CD14-positive monocyte (primary cell): ENCODE results near the gene IRAK3. TPM values are rescaled to one million over a fixed set of nuclear protein-coding genes. Genes with fewer than 3 reads are reported as not detected.

Experiments used
- DNase-seq, 3 donors: peaks; one replicate each; pipeline ENCODE4 v3.0.0-alpha.2; 2011 to 2022
- H2AFZ ChIP-seq: 2 replicates; pipeline ENCODE4 v1.6.0; 2012; ENCODE audit warnings: mild to moderate bottlenecking, low read depth, low read length, inconsistent platforms; ENCODE audit not compliant: insufficient read depth, poor library complexity, severe bottlenecking
- H3K27ac ChIP-seq, 2 donors: 1 replicate in 1 of 2; 2 replicates in 1 of 2; pipeline ENCODE4 v1.5.1; 2012 to 2013; ENCODE audit warnings: low read length in 2 of 2, control low read depth in 1 of 2, inconsistent platforms in 1 of 2, low read depth in 1 of 2, mild to moderate bottlenecking in 1 of 2
- H3K27me3 ChIP-seq, 2 donors: one replicate each; pipeline versions ENCODE4 v1.6.0 to v1.6.1; 2011 to 2013; ENCODE audit warnings: low read length in 2 of 2; ENCODE audit not compliant: control insufficient read depth in 2 of 2, insufficient read depth in 2 of 2
- H3K36me3 ChIP-seq, 2 donors: replicated peaks in 1 of 2; 1 replicate in 1 of 2; 2 replicates in 1 of 2; pipeline versions ENCODE4 v1.5.1 to v1.6.1; 2012 to 2013; ENCODE audit warnings: low read length in 2 of 2, control low read depth in 1 of 2, inconsistent platforms in 1 of 2, mild to moderate bottlenecking in 1 of 2; ENCODE audit not compliant: insufficient read depth in 2 of 2, control insufficient read depth in 1 of 2
- H3K4me1 ChIP-seq, 2 donors: 1 replicate in 1 of 2; 2 replicates in 1 of 2; pipeline versions ENCODE4 v1.5.1 to v1.6.1; 2012 to 2013; ENCODE audit warnings: low read length in 2 of 2, control low read depth in 1 of 2, inconsistent platforms in 1 of 2, mild to moderate bottlenecking in 1 of 2, moderate library complexity in 1 of 2; ENCODE audit not compliant: insufficient read depth in 2 of 2, control insufficient read depth in 1 of 2
- H3K4me2 ChIP-seq: replicated peaks from 2 replicates; pipeline ENCODE3; 2012; ENCODE audit warnings: low read length, moderate library complexity, mild to moderate bottlenecking; ENCODE audit not compliant: poor library complexity, severe bottlenecking; ENCODE audit errors: extremely low read depth
- H3K4me3 ChIP-seq, 3 experiments: fragments of 200-600 bp in 1 of 3; sonication (generic) in 1 of 3; replicated peaks in 1 of 3; 1 replicate in 2 of 3; 2 replicates in 1 of 3; pipeline ENCODE4 v1.5.1; 2011 to 2013; ENCODE audit warnings: low read length in 3 of 3, mild to moderate bottlenecking in 3 of 3, control low read depth in 2 of 3, low read depth in 2 of 3, inconsistent platforms in 1 of 3, moderate library complexity in 1 of 3
- H3K79me2 ChIP-seq: 2 replicates; pipeline ENCODE4 v1.6.0; 2012; ENCODE audit warnings: mild to moderate bottlenecking, control low read depth, inconsistent platforms, low read length, moderate library complexity; ENCODE audit not compliant: insufficient read depth
- H3K9ac ChIP-seq: 2 replicates; pipeline ENCODE4 v1.6.0; 2017; ENCODE audit warnings: low read length, mild to moderate bottlenecking; ENCODE audit not compliant: insufficient read depth, poor library complexity, severe bottlenecking
- H3K9me3 ChIP-seq, 2 donors: replicated peaks in 1 of 2; 1 replicate in 1 of 2; 2 replicates in 1 of 2; pipeline versions ENCODE4 v1.5.1 to v1.6.1; 2012 to 2013; ENCODE audit warnings: low read length in 2 of 2, control low read depth in 1 of 2; ENCODE audit not compliant: control insufficient read depth in 1 of 2, insufficient read depth in 1 of 2
- H4K20me1 ChIP-seq: 2 replicates; pipeline ENCODE4 v1.6.0; 2012; ENCODE audit warnings: mild to moderate bottlenecking, low read length, control low read depth, moderate library complexity; ENCODE audit not compliant: insufficient read depth
- H3K27ac Mint-ChIP-seq, 7 donors: one replicate each; pipeline ENCODE4 v1.8.0; 2020; ENCODE audit warnings: mild to moderate bottlenecking in 7 of 7, mixed read lengths in 7 of 7, moderate library complexity in 6 of 7, inconsistent platforms in 2 of 7
- H3K27me3 Mint-ChIP-seq, 3 donors: one replicate each; pipeline ENCODE4 v1.8.0; 2021 to 2022; ENCODE audit warnings: low read depth in 3 of 3, mild to moderate bottlenecking in 3 of 3, mixed read lengths in 3 of 3, moderate library complexity in 3 of 3, inconsistent platforms in 1 of 3
- H3K36me3 Mint-ChIP-seq, 2 donors: one replicate each; pipeline ENCODE4 v1.8.0; 2020; ENCODE audit warnings: mixed read lengths in 2 of 2, inconsistent platforms in 1 of 2, mild to moderate bottlenecking in 1 of 2
- H3K4me1 Mint-ChIP-seq: one replicate; pipeline ENCODE4 v1.8.0; 2020; ENCODE audit warnings: mild to moderate bottlenecking, mixed read lengths
- H3K4me3 Mint-ChIP-seq, 2 donors: one replicate each; pipeline ENCODE4 v1.8.0; 2020; ENCODE audit warnings: mild to moderate bottlenecking in 2 of 2, mixed read lengths in 2 of 2, moderate library complexity in 1 of 2
- H3K9me3 Mint-ChIP-seq, 7 donors: one replicate each; pipeline ENCODE4 v1.8.0; 2020 to 2022; ENCODE audit warnings: mixed read lengths in 7 of 7, mild to moderate bottlenecking in 6 of 7, moderate library complexity in 6 of 7, inconsistent platforms in 2 of 7
- WGBS: methylation state at CpG from one replicate; pipeline ENCODE4 v1.1.5; 2013; ENCODE audit warnings: missing lambda C conversion rate; ENCODE audit not compliant: insufficient coverage; 5-methylcytosine and 5-hydroxymethylcytosine counted together
- intact Hi-C, 2 donors: fragments of 100-400 bp; cut with micrococcal nuclease; formaldehyde crosslinking; loops; one replicate each; pipeline versions ENCODE4 v1.15.0 to v1.15.1; 2023
- polyA plus RNA-seq, 3 donors: library from polyadenylated mRNA; depleted of rRNA in 1 of 3; unstranded in 2 of 3; stranded (reverse) in 1 of 3; fragments of 300-500 nt in 2 of 3; fragments of >200 nt in 1 of 3; fragmentation: Illumina TruSeq in 2 of 3; gene quantifications; 1 replicate in 2 of 3; 2 replicates in 1 of 3; pipeline ENCODE4 v1.2.3, GENCODE V29; 2012 to 2021
- TF ChIP-seq, protein P1 (sequence below): fragments of 200-600 bp; IDR thresholded peaks from one replicate; pipeline ENCODE4 v1.8.0; 2022; ENCODE audit warnings: antibody characterized with exemption, mild to moderate bottlenecking

IRAK3 gene
- polyA plus RNA-seq, 3 donors, result 56.9 to 59.7 (median 58.0) TPM

DNA sequence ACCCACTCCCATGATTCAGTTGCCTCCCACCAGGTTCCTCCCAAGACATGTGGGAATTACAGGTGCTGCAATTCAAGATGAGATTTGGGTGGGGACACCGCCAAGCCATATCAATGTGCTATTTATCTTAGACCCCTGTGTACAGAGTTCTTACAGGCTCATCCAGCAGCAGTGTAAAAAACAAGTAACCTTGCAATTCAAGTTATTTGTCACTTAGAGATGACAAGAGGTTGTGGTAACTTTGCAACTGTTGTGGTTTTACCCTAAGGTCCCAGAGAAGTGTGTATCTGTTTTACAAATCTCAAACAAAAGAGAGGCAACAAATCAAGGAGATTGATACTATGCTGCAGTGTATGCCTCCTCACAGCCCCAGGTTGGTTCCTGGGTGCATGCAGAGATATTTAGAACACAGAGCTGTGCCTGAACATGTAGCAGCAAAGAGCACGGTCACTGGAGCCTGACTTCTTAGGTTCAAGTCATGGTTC, 101.7 kb downstream of the IRAK3 start:
- 100% methylated on average over 1 of the region's 2 CpGs for WGBS
- peaks cover 5 to 16% (median 9%) of the 10 kb centered on the region in 7 donors for H3K9me3 Mint-ChIP-seq
- intact Hi-C loops, result no loop called here
- Histone ChIP-seq H4K20me1 (no peaks in the 10 kb centered on the region), H3K27me3 (no peaks in the 10 kb centered on the region), H3K9me3 (peaks cover 0 to 3% of the 10 kb centered on the region in 2 donors), H3K4me2 (no peak overlapping the region), H2AFZ (no peak overlapping the region), H3K9ac (no peak overlapping the region), H3K79me2 (no peaks in the 10 kb centered on the region), H3K4me3 (no peak overlapping the region), H3K36me3 (no peaks in the 10 kb centered on the region), H3K4me1 (no peaks in the 10 kb centered on the region), H3K27ac (no peak overlapping the region)
- DNase-seq, result no peak
- peaks cover 0 to 2% of the 10 kb centered on the region in 2 donors for H3K36me3 Mint-ChIP-seq
- H3K27me3 Mint-ChIP-seq, result peaks cover 0 to 1% (median 0%) of the 10 kb centered on the region in 3 donors
- TF ChIP-seq, protein P1, sequence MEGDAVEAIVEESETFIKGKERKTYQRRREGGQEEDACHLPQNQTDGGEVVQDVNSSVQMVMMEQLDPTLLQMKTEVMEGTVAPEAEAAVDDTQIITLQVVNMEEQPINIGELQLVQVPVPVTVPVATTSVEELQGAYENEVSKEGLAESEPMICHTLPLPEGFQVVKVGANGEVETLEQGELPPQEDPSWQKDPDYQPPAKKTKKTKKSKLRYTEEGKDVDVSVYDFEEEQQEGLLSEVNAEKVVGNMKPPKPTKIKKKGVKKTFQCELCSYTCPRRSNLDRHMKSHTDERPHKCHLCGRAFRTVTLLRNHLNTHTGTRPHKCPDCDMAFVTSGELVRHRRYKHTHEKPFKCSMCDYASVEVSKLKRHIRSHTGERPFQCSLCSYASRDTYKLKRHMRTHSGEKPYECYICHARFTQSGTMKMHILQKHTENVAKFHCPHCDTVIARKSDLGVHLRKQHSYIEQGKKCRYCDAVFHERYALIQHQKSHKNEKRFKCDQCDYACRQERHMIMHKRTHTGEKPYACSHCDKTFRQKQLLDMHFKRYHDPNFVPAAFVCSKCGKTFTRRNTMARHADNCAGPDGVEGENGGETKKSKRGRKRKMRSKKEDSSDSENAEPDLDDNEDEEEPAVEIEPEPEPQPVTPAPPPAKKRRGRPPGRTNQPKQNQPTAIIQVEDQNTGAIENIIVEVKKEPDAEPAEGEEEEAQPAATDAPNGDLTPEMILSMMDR, result no peak
- H3K4me1 Mint-ChIP-seq, result peaks cover 8% of the 10 kb centered on the region
- no peak overlapping the region for H3K27ac Mint-ChIP-seq
- no peak overlapping the region for H3K4me3 Mint-ChIP-seq

DNA sequence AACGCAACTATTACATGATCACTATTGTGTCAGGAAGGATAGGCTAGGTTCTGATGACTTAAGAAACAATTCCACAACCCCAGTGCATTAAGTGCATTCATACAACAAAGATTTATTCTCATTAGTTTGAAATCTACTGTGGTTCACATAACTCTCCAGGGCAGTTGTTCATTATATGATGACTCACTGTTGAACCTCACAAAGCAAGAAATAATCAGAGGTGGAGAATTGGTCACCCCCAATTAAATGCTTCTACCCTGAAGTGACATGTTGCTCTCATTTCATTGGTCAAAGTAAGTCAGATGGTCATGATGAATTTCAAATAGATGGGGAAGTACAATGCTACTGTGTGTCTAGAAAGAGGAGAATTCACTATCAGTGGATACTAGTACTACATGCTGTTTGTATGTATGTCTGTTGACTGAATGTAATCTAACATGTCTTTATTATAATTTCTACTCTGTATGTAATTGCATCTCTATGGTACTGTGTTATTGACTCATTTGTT, 107.2 kb downstream of the IRAK3 start:
- no peaks in the 10 kb centered on the region for H3K4me1 Mint-ChIP-seq
- no CpG with 5 or more reads among the region's 1 CpG for WGBS
- H3K36me3 ChIP-seq, result no peaks in the 10 kb centered on the region
- no peaks in the 10 kb centered on the region for H3K79me2 ChIP-seq
- H3K36me3 Mint-ChIP-seq, result no peaks in the 10 kb centered on the region
- H3K9ac ChIP-seq, result no peak overlapping the region
- H3K9me3 Mint-ChIP-seq, result peaks cover 5 to 13% (median 6%) of the 10 kb centered on the region in 7 donors
- H3K4me2 ChIP-seq, result no peak overlapping the region
- TF ChIP-seq, protein P1, result no peak
- no peak overlapping the region for H3K27ac Mint-ChIP-seq
- no peak overlapping the region for H3K4me3 ChIP-seq
- no peaks in the 10 kb centered on the region for H3K4me1 ChIP-seq
- H3K27me3 ChIP-seq, result no peaks in the 10 kb centered on the region
- no peak overlapping the region for H2AFZ ChIP-seq
- DNase-seq, result no peak
- no peaks in the 10 kb centered on the region for H4K20me1 ChIP-seq
- H3K4me3 Mint-ChIP-seq, result no peak overlapping the region
- H3K27ac ChIP-seq, result no peak overlapping the region
- H3K9me3 ChIP-seq, result peaks cover 0 to 3% of the 10 kb centered on the region in 2 donors
- peaks cover 0 to 2% (median 2%) of the 10 kb centered on the region in 3 donors for H3K27me3 Mint-ChIP-seq
- intact Hi-C loops, result no loop called here
